DOHH2 (cell line): ENCODE results near the gene HBB.
"Not testable (repeated sequence)": the region's sequence is repeated elsewhere in the genome, so short reads cannot be mapped to it uniquely, and the experiment has no call there.

Experiments
- H3F3A ChIP-seq: fragments of 200-600 bp; sonication (generic), shearing (Covaris generic); 2 replicates; pipeline ENCODE4 v1.6.0; 2016; ENCODE audit warnings: antibody characterized with exemption, mild to moderate bottlenecking; ENCODE audit not compliant: control insufficient read depth, insufficient read depth
- H3K27ac ChIP-seq: fragments of 200-600 bp; sonication (generic); 2 replicates; pipeline ENCODE4 v1.5.1; 2014; ENCODE audit warnings: low read depth, mild to moderate bottlenecking, low read length, moderate library complexity
- H3K27me3 ChIP-seq: fragments of 200-600 bp; sonication (generic); 2 replicates; pipeline ENCODE4 v1.6.1; 2014; ENCODE audit warnings: mild to moderate bottlenecking, low read length, mixed read lengths; ENCODE audit not compliant: control insufficient read depth
- H3K36me3 ChIP-seq: fragments of 200-600 bp; sonication (generic); 2 replicates; pipeline ENCODE4 v1.6.1; 2014; ENCODE audit warnings: mild to moderate bottlenecking, low read length, moderate library complexity, mixed read lengths; ENCODE audit not compliant: control insufficient read depth
- H3K4me1 ChIP-seq: fragments of 200-600 bp; sonication (generic); 2 replicates; pipeline ENCODE4 v1.6.1; 2014; ENCODE audit warnings: mild to moderate bottlenecking, low read length, mixed read lengths; ENCODE audit not compliant: control insufficient read depth
- H3K4me2 ChIP-seq: fragments of 200-600 bp; sonication (generic); 2 replicates; pipeline ENCODE4 v1.6.0; 2014; ENCODE audit warnings: mild to moderate bottlenecking, low read length, moderate library complexity
- H3K4me3 ChIP-seq: fragments of 200-600 bp; sonication (generic); 2 replicates; pipeline ENCODE4 v1.5.1; 2014; ENCODE audit warnings: mild to moderate bottlenecking, low read length, mixed read lengths
- H3K79me2 ChIP-seq: fragments of 200-600 bp; sonication (generic); 2 replicates; pipeline ENCODE4 v1.6.1; 2014; ENCODE audit warnings: mild to moderate bottlenecking, low read length, mixed read lengths; ENCODE audit not compliant: control insufficient read depth
- H3K9me2 ChIP-seq: fragments of 200-600 bp; sonication (generic); replicated peaks from 2 replicates; pipeline ENCODE4 v1.6.1; 2014; ENCODE audit warnings: mild to moderate bottlenecking, low read length, mixed read lengths; ENCODE audit not compliant: control insufficient read depth
- H3K9me3 ChIP-seq: fragments of 200-600 bp; sonication (generic); 2 replicates; pipeline ENCODE4 v1.6.1; 2014; ENCODE audit warnings: antibody characterized with exemption, low read length, mixed read lengths; ENCODE audit not compliant: control insufficient read depth, insufficient read depth
- H4K20me1 ChIP-seq: fragments of 200-600 bp; sonication (generic); 2 replicates; pipeline ENCODE4 v1.6.0; 2014; ENCODE audit warnings: low read depth, mild to moderate bottlenecking, antibody characterized with exemption, low read length, moderate library complexity; ENCODE audit not compliant: control insufficient read depth, insufficient read depth
- EZH2phosphoT487 ChIP-seq: fragments of 200-600 bp; sonication (generic); IDR thresholded peaks from 2 replicates; pipeline ENCODE4 v1.6.1; 2017; ENCODE audit warnings: borderline replicate concordance, mild to moderate bottlenecking, antibody characterized with exemption, low read length, moderate library complexity, mixed read lengths
- TF ChIP-seq, protein P1 (sequence below): fragments of 200-600 bp; sonication (generic); IDR thresholded peaks from one replicate; pipeline ENCODE4 v1.5.1; 2014; ENCODE audit warnings: antibody characterized with exemption, mild to moderate bottlenecking, low read depth, low read length; ENCODE audit not compliant: poor library complexity, severe bottlenecking

Gene HBB

GRCh38 chr11:5252192-5252918, 25.5 kb upstream of the HBB start:
- H3K4me3 ChIP-seq = no peak overlapping the region
- H3K9me3 ChIP-seq = no peaks in the 10 kb centered on the region
- H3K4me2 ChIP-seq = no peak overlapping the region

GRCh38 chr11:5251746-5252145, 24.9 kb upstream of the HBB start:
- TF ChIP-seq, protein P1, sequence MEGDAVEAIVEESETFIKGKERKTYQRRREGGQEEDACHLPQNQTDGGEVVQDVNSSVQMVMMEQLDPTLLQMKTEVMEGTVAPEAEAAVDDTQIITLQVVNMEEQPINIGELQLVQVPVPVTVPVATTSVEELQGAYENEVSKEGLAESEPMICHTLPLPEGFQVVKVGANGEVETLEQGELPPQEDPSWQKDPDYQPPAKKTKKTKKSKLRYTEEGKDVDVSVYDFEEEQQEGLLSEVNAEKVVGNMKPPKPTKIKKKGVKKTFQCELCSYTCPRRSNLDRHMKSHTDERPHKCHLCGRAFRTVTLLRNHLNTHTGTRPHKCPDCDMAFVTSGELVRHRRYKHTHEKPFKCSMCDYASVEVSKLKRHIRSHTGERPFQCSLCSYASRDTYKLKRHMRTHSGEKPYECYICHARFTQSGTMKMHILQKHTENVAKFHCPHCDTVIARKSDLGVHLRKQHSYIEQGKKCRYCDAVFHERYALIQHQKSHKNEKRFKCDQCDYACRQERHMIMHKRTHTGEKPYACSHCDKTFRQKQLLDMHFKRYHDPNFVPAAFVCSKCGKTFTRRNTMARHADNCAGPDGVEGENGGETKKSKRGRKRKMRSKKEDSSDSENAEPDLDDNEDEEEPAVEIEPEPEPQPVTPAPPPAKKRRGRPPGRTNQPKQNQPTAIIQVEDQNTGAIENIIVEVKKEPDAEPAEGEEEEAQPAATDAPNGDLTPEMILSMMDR = no peak
- no peak for TF ChIP-seq EZH2phosphoT487
- Histone ChIP-seq H3K9me2 (no peaks in the 10 kb centered on the region), H4K20me1 (no peaks in the 10 kb centered on the region), H3K9me3 (no peaks in the 10 kb centered on the region), H3K36me3 (no peaks in the 10 kb centered on the region), H3K4me2 (no peak overlapping the region), H3K27me3 (no peaks in the 10 kb centered on the region), H3K79me2 (no peaks in the 10 kb centered on the region), H3K27ac (no peak overlapping the region), H3F3A (no peaks in the 10 kb centered on the region), H3K4me1 (no peaks in the 10 kb centered on the region), H3K4me3 (no peak overlapping the region)

More at GRCh38 chr11:5252192-5252918, 25.5 kb upstream of the HBB start:
- Histone ChIP-seq H3K4me1 (no peaks in the 10 kb centered on the region), H3F3A (no peaks in the 10 kb centered on the region), H3K36me3 (no peaks in the 10 kb centered on the region), H3K27ac (no peak overlapping the region), H4K20me1 (no peaks in the 10 kb centered on the region), H3K27me3 (no peaks in the 10 kb centered on the region), H3K79me2 (no peaks in the 10 kb centered on the region), H3K9me2 (no peaks in the 10 kb centered on the region)
- TF ChIP-seq EZH2phosphoT487 = no peak
- TF ChIP-seq, protein P1 = no peak

DNA sequence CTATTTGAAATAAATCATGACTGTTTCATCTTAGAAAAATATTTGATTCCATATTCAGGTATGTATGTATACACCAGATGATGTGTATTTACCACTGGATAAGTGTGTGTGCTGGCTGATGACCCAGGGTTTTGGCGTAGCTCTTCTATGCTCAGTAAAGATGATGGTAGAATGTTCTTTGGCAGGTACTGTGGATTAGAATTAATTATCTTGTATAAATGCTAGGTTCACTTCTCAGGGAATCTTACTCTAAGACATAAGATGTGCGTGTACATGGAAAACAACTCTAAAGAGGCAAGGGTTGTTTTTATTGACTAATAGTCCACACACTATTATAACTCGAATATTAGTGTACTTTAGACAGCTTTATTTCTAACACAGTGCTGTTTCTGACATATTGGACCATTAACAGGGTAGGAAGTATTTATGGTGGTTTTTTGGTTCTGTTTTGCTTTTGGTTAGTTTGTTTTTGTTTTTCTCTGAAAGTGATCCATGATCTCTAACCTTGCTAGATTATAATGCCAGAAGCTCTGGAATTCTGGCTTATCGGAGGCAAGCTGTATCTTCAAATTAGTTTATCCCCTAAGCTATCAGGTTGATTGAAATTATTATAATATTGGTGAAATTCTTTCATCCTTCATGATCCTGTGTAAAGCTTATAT, 23.8 kb upstream of the HBB start:
- Histone ChIP-seq H4K20me1 (no peaks in the 10 kb centered on the region), H3K27me3 (no peaks in the 10 kb centered on the region), H3K36me3 (no peaks in the 10 kb centered on the region), H3K79me2 (no peaks in the 10 kb centered on the region), H3F3A (no peaks in the 10 kb centered on the region), H3K9me2 (no peaks in the 10 kb centered on the region), H3K4me3 (no peak overlapping the region), H3K4me2 (no peak overlapping the region), H3K9me3 (no peaks in the 10 kb centered on the region), H3K4me1 (no peaks in the 10 kb centered on the region), H3K27ac (no peak overlapping the region)
- TF ChIP-seq, protein P1 = no peak
- no peak for TF ChIP-seq EZH2phosphoT487

DNA sequence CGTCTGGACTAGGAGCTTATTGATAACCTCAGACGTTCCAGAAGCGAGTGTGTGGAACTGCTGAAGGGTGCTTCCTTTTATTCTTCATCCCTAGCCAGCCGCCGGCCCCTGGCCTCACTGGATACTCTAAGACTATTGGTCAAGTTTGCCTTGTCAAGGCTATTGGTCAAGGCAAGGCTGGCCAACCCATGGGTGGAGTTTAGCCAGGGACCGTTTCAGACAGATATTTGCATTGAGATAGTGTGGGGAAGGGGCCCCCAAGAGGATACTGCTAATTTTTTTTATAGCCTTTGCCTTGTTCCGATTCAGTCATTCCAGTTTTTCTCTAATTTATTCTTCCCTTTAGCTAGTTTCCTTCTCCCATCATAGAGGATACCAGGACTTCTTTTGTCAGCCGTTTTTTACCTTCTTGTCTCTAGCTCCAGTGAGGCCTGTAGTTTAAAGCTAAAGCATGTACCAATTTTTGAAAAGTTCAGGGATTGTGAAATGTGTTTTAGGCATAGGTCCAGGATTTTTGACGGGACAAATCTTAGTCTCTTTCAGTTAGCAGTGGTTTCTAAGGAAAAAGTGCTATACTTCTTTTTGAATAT, 23.0 kb upstream of the HBB start, which contains the start of gene HBG1:
Gene HBG1 (minus strand): TSS at position 51 of the 590 bp plus-strand sequence. CDS start 53 bp downstream, outside the sequence.
- H3K4me2 ChIP-seq, H3K9me2 ChIP-seq, H3K9me3 ChIP-seq, H3K79me2 ChIP-seq, H3K4me3 ChIP-seq, H3K27me3 ChIP-seq, H3F3A ChIP-seq, H3K36me3 ChIP-seq, H4K20me1 ChIP-seq, H3K4me1 ChIP-seq, H3K27ac ChIP-seq: not testable (repeated sequence)

DNA sequence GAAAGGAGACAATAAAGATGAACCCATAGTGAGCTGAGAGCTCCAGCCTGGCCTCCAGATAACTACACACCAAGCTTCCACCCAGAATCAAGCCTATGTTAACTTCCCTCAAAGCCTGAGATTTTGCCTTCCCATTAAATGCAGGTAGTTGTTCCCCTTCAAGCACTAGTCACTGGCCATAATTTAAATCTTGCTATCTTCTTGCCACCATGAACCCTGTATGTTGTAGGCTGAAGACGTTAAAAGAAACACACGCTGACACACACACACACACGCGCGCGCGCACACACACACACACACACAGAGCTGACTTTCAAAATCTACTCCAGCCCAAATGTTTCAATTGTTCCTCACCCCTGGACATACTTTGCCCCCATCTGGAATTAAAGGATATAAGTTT, 21.6 kb upstream of the HBB start:
- not testable (repeated sequence) for H3K27ac ChIP-seq, H3K4me2 ChIP-seq

More for the DNA sequence above, 21.6 kb upstream of the HBB start:
- not testable (repeated sequence) for H3K79me2 ChIP-seq, H3K36me3 ChIP-seq, H3K4me1 ChIP-seq, H3K9me2 ChIP-seq, H3K27me3 ChIP-seq, H3F3A ChIP-seq, H3K9me3 ChIP-seq, H3K4me3 ChIP-seq, H4K20me1 ChIP-seq
